ENCODE results near the gene SPATS1.

SPATS1 gene, protein sequence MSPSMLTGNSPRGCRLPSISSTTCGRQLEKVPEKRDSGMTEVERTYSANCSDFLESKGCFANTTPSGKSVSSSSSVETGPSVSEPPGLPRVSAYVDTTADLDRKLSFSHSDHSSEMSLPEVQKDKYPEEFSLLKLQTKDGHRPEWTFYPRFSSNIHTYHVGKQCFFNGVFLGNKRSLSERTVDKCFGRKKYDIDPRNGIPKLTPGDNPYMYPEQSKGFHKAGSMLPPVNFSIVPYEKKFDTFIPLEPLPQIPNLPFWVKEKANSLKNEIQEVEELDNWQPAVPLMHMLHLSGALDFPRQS

DNA sequence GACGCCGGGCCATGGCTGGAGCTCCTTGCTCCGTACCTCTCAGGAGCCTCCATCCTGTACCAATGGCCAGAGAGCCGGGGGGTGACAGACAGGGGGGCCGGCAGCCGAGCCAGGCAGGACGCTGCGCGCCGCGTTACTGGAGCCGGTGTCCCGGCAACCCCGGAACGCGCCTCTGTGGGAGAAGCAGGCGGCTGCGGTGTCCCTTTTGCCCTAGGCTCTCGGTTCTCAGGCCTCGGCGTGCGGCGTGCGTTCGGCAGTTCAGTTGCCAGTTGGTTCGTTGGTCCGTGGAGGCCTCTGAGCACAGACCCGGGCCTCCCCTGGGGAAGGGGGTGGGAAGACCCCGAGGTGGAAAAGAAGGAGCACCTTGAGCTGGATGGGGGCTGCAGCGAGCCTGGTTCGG lies at the start of gene SPATS1:
TSS of gene SPATS1 (plus strand) at position 162 of the 400 bp plus-strand sequence. CDS start 446 bp downstream, outside the sequence.
- DNase-seq (ENCODE audit: low spot score): no peak

DNA sequence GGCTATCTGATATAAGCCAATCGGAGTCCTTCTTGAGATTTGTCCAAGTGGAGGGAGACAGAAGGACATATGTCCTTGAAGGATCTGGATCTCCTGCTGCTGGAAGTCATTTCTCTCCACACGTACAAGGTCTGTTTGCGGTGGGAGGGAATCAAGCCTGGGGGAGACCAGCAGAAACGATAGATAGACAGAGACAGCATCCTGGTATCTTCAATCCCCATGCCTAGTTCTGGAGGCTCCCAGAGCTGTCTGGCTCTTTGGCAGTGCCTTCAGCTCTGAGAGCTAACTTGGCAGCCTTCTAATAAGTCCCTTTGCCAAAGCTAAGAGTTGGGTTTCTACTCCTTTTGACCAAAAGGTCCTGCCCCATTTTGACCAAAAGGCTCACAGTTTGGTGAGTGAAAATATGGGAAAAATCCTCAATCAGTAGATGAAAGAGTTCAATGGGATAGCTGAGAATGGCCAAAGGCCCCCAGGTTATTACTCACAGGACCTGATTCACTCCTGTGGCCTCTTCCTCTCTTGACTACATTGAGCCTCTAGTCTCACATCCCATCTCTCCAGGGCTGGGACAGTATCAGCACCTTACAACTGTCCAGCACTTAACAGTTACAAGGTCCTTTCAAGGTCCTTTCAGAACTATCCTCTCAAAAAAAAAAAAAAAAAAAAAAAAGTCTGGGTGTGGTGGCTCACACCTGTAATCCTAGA lies 49.6 kb upstream of the SPATS1 start:
- DNase-seq (ENCODE audit: low spot score): no peak

DNA sequence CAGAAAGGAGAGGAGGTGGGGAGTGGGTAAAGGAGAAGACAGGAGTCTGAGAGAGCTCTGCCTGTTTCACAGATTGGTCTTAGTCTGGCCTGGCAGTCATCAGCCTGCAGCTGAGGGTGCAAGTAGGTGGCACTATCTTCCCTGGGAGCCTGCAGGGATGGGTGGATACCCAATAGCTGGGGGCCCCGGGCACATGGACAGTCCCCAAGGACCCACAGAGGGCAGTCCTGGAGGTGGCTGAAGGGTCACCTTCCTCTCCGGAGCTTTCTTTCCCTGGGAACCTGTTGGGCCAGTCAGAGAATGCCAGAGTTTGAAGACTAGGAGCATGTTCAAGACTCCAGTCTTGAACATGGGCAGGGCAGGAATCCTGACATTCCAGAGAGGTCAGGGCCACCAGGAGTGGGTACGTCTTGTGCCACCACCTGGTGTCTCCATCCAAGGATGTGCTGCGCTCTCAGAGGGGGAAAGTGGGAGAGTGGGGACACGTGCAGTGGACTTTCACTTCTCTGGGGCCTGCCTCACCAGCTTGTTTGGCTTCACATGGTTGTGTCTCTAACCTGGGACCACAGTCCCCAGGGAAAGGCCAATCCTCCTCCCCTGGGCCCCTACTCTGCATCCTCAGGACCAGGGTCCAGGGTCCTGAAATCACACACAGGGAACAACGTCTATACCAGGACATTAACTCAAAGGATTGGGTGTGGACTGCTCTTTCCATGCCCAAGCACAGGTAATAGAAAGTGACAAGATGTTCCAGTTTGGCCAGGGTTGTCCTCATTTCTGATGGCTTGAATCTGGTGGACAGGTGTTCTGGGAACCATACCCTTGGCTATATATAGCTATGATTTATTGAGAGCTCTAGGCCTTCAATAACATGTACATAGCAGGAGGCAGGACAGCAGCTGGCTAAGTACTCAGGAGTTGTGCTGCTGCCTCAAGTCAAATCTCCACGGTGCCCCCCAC lies 47.3 kb upstream of the SPATS1 start:
- DNase-seq (ENCODE audit: low spot score): no peak

DNA sequence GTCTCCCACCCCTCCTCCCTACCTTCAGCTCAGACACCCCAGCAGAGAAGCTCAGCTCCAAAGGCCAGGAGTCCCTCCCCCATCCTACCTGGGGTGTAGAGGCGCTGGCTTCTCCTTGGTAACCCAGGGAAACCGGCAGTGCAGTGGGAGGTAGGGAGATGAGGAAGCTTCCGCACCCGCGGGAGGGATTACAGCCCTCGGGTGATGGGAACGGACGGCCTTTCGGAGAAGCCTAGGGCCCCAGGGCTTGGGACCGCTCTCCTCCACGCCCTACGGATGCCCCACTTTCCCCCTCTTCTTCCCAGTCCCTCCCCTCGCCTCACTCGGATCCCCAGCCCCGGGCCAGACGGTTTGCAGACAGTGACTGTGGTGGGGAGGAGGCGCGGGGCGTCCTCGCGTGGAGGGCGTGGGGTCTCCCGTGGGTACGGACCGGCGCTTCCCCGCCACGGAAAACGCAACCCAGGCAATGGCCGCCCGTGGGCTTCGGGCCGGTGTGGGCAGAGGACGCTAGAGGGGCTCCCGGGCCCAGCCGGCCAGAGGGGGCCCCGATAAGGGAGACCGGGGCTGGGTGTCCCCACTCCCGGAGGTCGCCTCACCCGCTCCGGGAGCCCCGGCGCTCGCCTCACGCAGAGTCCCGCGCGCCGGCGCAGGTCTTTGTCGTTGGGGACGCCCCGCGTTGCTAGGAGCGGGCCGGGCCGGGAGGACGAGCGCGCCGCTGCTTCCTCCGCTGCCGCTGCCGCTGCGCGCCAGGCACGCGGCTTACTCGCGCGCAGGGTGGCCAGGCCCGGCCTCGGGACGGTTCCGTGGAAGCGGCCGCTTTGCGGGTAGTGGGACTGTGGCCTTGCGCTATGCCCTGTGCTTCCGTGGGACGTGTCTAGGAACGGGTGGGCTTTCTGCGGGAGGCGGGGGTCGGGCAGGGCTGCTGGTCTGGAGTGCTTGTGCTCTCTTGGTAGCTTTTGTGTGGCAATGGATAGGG lies 45.1 kb upstream of the SPATS1 start:
- DNase-seq (ENCODE audit: low spot score): no peak

DNA sequence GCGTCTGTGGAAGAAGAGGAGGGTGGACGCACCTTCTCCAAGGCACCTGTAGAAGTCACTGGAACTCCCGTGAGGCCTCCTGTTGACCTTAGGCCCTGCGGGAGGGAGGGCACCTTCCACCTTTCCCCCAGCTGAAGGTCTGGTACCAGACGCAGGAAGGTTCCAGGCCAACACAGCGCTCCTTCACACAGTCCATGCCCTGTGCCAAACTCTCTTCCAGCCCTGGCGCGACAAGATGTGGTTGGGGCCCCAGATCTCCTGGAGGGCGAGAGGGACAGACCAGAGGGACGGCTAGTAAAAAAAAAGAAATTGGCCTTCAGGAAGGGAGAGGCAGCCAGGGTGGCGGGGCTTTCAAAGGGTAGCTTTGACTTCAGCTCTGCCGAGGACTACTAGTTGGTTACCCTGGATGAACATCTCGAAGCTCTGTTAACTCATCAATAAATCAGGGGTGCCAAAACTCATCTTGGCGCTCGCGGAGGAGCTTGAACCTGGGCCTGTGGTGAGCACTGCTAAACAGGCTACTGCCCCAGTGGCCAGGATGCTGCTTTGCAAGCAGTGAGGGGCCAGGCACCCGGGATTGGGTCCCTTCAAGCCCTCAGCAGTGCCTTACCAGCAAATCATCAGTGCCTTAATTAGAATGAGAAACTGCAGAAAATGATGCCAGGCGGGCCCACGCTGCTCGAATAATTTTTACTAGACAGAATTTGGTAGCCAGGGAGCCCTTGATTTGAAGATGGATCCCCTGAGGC lies 44.2 kb upstream of the SPATS1 start:
- DNase-seq (ENCODE audit: low spot score): no peak

DNA sequence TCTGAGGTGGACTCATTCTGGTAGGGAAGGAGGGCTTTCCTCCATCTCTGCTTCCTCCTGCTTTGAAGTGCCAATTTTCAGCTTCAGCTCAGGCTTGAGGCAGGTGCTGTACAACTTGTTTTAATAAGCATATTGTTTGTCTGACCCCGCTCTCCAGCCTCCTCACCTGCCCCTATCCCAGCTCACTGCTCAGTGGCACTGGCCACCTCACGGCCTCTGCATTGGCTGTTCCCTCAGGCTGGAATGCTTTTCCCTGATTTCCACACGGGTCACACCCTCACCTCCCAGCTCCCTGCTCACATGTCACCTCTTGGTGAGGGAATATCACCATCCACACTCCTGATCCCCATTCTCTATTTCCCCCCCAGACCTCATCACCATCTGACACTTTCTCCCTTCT lies 43.6 kb upstream of the SPATS1 start:
- DNase-seq (ENCODE audit: low spot score): no peak

DNA sequence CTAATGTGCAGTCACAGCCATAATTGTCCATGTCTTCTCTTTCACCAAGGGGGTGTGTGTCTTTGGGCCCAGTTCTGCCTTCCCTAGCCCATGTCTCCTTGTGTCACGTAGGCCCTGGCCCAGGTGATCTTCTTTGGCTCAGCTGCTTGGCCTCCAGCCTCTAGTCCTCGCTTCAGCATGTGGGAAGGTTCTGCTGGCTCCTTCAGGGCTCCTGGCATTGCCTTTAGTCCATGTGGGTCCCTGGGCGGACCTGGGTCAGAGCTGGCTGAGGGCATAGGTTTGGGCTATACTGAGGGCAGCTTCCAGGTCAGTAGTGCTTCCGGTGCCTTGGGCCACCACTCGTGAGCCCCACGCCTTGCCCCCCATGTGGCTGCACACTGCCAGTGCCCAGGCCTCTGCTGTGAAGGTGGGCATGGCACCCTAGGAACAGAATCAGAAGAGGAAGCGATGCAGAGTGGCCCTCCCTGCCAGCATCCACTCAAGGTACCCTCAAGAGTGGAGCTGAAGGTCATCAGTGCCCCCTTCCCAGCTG lies 42.1 kb upstream of the SPATS1 start:
- no peak for DNase-seq (ENCODE audit: low spot score)

DNA sequence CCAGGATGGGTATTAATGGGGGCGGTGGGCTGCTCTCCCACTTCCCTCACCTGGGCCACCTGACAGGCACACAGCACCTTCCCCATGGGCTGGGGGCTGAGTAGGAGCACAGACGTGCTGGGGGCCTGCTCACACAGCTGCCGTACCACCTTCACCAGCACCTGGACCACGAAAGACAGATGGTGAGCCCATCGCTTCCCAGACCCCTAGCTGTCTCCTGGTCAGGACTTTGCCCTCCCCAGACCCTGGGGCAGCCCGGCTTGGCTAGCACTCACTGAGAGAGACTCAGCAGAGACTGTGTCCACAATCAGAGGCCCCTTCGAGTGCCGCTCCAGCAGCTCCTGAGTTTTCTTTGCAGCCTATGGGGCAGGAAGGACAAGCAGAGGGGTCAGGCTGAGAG lies 41.3 kb upstream of the SPATS1 start:
- no peak for DNase-seq (ENCODE audit: low spot score)

DNA sequence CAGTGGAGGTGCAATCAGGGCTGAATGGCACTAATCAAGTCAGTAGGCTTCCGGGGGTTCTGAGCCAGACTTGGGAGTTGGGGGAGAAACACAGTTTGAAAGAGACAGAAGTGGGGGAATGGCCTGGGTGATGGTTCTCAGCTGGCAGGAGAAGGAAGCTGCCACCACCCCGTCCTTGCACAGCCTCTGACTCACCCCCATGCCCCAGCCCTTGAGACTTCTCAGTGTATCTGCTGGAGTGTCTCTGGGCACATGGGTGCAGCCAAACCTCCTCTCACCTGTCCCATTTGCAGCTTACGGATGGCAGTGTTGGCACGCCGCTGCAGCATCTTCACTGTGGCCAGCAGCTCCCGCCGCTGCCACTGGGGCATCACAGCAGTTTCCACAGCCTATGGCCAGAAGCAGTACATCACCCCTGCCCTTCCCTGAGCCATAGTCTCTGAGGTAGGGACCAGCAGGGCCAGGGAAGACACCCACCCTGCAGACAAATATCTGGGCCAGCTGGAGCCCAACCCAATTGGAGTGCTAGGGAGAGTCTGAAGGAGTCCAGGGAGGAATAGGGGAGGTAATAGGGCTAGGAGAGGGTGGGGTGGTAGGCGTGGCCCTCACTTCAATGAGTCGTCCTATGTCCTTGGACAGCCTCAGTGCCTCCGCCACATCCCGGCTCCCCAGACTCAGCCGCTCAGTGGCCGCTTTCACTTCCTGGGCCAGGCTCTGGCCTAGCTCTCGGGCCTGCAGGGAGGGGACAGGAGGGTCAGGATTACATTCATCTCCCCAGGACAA lies 40.5 kb upstream of the SPATS1 start:
- no peak for DNase-seq (ENCODE audit: low spot score)

DNA sequence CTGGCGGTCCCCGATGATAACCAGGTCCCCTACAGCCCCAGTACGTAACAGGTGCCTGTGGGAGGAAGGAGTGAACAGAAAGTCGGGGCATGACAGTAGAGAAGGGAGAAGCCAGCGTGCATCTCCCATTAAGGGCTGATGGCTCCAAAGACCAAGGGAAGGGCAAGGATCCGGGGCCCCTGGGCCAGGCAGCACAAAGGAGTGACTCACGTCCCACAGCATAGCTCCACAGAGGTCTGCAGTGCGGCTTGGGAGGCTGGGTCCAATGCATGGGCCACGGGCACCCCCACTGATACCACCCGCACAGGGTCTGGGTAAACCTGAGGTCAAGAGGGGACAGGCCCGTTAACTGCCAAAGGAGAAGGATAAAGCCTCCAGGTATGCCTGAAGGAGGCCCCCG lies 39.6 kb upstream of the SPATS1 start:
- DNase-seq (ENCODE audit: low spot score): no peak

DNA sequence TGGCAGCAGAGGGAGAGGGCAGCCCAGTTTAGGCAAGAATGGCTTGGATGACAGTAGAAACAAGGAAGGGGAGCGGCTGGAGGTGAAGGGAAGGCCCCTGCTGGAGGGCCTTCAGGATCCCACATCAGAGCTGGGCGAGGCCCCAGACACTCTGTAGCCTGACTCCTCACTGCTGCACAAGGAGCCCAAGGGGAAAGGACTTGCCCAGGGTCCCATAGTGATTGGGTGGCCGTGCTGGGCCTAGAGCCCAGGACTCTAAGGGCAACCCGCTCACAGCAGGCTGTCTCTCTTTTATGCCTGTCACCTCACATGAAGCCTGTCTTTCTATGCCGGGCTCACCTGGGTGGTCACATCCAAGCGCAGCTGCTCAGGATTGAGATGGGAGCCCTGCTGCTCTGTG lies 38.6 kb upstream of the SPATS1 start:
- DNase-seq (ENCODE audit: low spot score): no peak

DNA sequence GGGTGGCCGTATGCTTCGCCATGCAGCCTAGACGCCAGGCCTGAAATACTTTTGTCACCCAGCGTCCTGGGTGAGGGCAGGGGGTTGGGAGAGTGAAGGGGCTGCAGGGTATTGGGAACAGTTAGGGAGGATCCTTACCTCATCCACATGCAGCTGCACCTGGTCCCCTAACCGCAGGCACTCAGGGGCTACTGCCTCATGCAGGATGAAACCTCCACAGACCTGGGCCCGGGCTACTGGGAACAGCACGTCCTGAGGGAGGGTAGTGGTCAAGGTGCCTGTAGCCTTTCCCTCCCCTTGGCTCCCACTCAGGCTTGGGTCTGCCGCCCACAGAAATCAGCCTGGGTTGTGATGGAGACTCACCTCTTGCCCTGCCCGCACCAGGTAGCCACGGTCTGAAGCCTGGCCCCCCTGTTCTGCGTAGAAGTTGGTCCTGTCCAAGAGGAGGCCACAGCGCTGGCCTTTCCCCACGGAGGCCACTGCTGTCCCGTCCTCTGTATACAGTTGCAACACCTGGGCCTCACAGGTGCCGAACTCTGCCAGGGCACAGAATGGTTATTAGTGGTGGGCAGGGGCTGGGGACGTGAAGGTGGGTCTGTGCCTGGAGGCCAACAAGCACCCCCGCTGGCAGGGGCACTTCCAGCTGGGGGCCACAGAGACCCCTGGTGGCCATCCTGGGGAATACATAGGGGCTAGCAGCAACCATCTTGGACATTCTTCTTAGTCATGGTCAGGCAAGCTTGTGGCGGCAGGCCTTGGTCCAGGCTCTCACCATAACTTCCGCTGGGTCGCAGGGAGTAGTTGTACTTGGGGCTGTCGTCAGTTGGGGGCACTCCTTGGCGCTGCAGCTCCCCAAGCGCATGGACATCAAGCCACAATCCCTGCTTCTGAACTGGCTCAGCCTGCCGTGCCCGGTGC lies 37.9 kb upstream of the SPATS1 start:
- no peak for DNase-seq (ENCODE audit: low spot score)

DNA sequence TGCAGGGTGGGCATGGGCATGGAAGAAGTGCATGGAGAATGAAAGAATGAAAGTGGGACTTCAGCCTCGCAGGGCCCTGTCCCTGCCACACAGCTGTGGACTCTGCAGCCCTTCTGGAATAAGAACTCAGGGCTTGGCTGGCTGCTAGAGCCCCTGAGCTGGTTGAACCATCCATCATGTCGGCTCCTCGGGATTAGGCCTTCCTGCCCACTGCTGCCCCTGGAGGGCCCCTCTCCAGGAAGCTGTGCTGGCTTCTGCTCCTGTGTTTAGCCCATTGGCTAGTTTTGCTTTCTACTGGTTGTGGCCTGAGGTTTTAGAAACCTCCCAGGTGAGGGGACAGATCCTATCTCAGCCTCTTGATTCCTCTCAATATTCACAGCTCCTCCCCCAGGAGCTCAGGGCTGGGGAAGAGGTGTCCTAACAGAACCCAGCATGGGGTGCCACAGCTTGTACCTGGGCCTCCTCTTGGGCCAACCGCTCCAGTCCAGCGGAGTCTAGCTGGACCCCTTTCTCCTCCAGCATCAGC lies 37.2 kb upstream of the SPATS1 start:
- DNase-seq (ENCODE audit: low spot score): no peak

DNA sequence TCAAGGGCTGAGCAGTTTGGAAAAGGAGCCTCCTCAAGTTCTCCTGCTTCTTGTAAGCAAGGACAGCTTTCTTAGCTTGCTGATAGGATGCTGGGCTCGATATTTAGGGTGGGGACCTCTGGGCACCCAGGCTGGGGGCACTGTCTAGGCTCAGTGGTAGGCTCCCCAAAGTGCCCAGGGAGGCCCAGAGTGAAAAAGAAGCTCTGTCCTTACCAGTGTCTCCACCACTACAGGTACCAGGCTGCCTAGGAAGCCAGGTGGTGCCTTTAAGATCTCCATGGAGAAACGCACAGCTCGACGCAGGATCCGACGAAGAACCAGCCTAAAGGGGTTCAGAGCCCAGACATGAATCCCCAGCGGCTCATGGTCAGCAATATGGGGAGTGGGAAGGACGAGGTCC lies 35.7 kb upstream of the SPATS1 start:
- DNase-seq (ENCODE audit: low spot score): no peak

DNA sequence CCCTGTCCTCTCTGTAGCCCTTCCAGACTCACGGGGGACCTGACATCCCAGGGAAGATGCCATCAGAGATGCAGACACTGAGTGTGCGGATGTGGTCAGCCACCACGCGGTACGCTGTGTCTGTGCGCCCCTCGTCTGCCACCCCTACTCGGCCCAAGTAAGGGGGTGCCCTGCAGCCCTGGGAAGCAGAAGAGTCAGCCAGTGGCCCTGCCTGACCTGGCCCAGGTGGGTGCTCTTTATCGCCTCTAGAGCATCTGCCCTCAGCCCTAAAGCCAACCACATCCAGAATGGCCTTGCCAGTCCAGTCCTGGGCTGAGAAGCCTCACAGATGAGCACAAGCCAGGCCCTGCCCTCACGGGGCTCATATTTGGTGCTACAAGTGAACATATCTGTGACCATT lies 35.2 kb upstream of the SPATS1 start:
- no peak for DNase-seq (ENCODE audit: low spot score)

DNA sequence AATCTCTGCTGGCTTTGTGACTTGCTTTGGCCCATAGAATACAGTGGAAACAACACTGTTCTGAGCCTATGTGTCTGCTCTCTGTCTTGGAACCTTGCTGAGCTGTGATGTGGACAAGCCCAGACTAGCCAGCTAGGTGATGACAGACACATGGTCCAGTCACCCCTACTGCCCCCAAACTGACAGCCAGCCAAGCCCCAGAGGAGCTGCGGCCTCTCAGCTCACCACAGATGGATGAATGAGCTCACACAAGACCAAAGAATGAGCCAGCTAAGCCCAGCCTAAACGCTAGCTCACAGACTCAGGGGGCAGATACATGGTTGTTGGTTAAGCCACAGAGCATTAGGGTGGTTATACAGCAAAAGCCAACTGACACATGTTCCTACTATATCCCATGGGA lies 33.4 kb upstream of the SPATS1 start:
- no peak for DNase-seq (ENCODE audit: low spot score)

DNA sequence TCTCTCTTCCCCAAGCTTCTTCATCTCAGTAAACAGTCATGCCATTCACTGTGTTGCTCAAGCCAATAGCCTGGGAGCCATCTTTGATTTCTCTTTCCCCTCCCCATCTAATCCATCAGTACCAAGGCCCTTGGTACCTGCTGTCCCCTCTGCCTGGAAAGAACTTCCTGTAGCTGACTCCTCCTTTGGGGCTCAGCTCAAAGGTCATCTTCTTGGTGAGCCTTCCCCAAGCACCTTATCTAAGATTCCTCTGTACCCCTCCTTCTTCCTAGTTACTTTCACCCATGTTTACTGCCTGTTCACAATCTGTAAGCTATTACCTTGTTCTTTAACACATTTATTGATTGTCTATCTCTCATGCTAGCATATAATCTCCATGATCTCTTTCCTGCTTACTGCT lies 32.8 kb upstream of the SPATS1 start:
- DNase-seq (ENCODE audit: low spot score): no peak

DNA sequence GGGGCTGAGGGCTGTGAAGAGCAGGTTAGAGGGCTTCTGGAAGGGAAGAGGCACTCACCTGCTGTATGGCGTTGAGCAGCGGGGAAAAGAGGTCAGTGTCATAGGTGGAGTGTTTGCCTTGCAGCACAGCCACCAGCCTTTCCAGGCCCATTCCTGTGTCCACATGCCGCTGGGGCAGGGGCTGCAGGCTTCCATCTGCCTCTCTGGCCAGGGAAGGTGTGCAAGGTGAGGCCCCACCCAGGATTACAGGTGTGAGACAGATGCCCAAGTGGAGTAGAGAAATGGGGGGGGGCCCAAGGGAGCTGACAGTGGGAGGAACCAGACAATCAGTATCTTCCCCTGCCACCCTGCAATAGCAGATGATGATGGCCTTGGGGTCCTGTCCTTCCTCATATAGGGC lies 32.2 kb upstream of the SPATS1 start:
- no peak for DNase-seq (ENCODE audit: low spot score)
